ENCODE measurements around the gene NTF4. TPM values are rescaled to one million over a fixed set of nuclear protein-coding genes. Genes with fewer than 3 reads are reported as not detected.

Gene NTF4
- total and polyA plus RNA-seq, 2 experiments from 2014 or later: 0.94 to 2.7 TPM

GRCh38 chr19:49110567-49110966 is 45.9 kb upstream of the NTF4 start (continued):
- TF ChIP-seq, protein P1, sequence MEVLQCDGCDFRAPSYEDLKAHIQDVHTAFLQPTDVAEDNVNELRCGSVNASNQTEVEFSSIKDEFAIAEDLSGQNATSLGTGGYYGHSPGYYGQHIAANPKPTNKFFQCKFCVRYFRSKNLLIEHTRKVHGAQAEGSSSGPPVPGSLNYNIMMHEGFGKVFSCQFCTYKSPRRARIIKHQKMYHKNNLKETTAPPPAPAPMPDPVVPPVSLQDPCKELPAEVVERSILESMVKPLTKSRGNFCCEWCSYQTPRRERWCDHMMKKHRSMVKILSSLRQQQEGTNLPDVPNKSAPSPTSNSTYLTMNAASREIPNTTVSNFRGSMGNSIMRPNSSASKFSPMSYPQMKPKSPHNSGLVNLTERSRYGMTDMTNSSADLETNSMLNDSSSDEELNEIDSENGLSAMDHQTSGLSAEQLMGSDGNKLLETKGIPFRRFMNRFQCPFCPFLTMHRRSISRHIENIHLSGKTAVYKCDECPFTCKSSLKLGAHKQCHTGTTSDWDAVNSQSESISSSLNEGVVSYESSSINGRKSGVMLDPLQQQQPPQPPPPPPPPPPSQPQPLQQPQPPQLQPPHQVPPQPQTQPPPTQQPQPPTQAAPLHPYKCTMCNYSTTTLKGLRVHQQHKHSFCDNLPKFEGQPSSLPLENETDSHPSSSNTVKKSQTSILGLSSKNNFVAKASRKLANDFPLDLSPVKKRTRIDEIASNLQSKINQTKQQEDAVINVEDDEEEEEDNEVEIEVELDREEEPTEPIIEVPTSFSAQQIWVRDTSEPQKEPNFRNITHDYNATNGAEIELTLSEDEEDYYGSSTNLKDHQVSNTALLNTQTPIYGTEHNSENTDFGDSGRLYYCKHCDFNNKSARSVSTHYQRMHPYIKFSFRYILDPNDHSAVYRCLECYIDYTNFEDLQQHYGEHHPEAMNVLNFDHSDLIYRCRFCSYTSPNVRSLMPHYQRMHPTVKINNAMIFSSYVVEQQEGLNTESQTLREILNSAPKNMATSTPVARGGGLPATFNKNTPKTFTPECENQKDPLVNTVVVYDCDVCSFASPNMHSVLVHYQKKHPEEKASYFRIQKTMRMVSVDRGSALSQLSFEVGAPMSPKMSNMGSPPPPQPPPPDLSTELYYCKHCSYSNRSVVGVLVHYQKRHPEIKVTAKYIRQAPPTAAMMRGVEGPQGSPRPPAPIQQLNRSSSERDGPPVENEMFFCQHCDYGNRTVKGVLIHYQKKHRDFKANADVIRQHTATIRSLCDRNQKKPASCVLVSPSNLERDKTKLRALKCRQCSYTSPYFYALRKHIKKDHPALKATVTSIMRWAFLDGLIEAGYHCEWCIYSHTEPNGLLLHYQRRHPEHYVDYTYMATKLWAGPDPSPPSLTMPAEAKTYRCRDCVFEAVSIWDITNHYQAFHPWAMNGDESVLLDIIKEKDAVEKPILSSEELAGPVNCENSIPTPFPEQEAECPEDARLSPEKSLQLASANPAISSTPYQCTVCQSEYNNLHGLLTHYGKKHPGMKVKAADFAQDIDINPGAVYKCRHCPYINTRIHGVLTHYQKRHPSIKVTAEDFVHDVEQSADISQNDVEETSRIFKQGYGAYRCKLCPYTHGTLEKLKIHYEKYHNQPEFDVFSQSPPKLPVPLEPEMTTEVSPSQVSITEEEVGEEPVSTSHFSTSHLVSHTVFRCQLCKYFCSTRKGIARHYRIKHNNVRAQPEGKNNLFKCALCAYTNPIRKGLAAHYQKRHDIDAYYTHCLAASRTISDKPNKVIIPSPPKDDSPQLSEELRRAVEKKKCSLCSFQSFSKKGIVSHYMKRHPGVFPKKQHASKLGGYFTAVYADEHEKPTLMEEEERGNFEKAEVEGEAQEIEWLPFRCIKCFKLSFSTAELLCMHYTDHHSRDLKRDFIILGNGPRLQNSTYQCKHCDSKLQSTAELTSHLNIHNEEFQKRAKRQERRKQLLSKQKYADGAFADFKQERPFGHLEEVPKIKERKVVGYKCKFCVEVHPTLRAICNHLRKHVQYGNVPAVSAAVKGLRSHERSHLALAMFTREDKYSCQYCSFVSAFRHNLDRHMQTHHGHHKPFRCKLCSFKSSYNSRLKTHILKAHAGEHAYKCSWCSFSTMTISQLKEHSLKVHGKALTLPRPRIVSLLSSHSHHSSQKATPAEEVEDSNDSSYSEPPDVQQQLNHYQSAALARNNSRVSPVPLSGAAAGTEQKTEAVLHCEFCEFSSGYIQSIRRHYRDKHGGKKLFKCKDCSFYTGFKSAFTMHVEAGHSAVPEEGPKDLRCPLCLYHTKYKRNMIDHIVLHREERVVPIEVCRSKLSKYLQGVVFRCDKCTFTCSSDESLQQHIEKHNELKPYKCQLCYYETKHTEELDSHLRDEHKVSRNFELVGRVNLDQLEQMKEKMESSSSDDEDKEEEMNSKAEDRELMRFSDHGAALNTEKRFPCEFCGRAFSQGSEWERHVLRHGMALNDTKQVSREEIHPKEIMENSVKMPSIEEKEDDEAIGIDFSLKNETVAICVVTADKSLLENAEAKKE (CRISPR knock-in tag; IDR thresholded peaks at IDR 0.05): no peak

- 0 out of 2 replicates have a peak, but pooled peaks cover 10% of the 10 kb centered on the region for H3K36me3 ChIP-seq (ENCODE audit: insufficient read depth)
- TF ChIP-seq, protein P1 (CRISPR knock-in tag; IDR thresholded peaks at IDR 0.05): no peak
- TF ChIP-seq CTCF (conservative IDR thresholded peaks at IDR 0.05; ENCODE audit: low read depth in 2 of 2) (no peak), NANOG (IDR thresholded peaks at IDR 0.05; ENCODE audit: borderline replicate concordance) (no peak), ZNF114 (CRISPR knock-in tag; IDR thresholded peaks at IDR 0.05) (no peak)
- TF ChIP-seq, protein P2, sequence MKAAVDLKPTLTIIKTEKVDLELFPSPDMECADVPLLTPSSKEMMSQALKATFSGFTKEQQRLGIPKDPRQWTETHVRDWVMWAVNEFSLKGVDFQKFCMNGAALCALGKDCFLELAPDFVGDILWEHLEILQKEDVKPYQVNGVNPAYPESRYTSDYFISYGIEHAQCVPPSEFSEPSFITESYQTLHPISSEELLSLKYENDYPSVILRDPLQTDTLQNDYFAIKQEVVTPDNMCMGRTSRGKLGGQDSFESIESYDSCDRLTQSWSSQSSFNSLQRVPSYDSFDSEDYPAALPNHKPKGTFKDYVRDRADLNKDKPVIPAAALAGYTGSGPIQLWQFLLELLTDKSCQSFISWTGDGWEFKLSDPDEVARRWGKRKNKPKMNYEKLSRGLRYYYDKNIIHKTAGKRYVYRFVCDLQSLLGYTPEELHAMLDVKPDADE (IDR thresholded peaks at IDR 0.05): no peak
Observed at GRCh38 chr19:49109569-49110233, 45.1 kb upstream of the NTF4 start.

More at GRCh38 chr19:49109569-49110233, 45.1 kb upstream of the NTF4 start:
- Histone ChIP-seq H4K20me1 (replicated peaks; ENCODE audit: insufficient read depth) (peaks cover 30% of the 10 kb centered on the region; the same call in 1 of the 2 replicates), H2AFZ (no peak overlapping the region), H3K4me2 (no peak overlapping the region), H3K4me3 (no peak overlapping the region), H3K79me2 (replicated peaks; ENCODE audit: insufficient read depth) (no peaks in the 10 kb centered on the region), H3F3A (replicated peaks; ENCODE audit: low read depth) (peaks cover 35% of the 10 kb centered on the region), H3K27ac (ENCODE audit: low read depth) (no peak overlapping the region), H3K27me3 (ENCODE audit: insufficient read depth) (no peaks in the 10 kb centered on the region), H3K9me2 (ENCODE audit: insufficient read depth) (no peaks in the 10 kb centered on the region), H3K4me1 (ENCODE audit: insufficient read depth) (no peaks in the 10 kb centered on the region; the same call in 1 of the 2 replicates)
- peaks cover 46% of the 10 kb centered on the region for H3K36me3 Mint-ChIP-seq (ENCODE audit: low read depth)
- peaks cover 21% of the 10 kb centered on the region for H3K4me1 Mint-ChIP-seq
- H3K27ac Mint-ChIP-seq: no peak overlapping the region
- H3K9me3 Mint-ChIP-seq: no peaks in the 10 kb centered on the region; the same call in 1 of the 3 replicates
- H3K4me3 Mint-ChIP-seq: no peak overlapping the region
- ATAC-seq: no peak
- peaks cover 21% of the 10 kb centered on the region for H3K27me3 Mint-ChIP-seq (ENCODE audit: insufficient read depth, low read depth, poor library complexity)
- no peak for DNase-seq (ENCODE audit: low spot score)
